Mesodermal cell (in vitro differentiated cells): ENCODE data around the gene NTRK1.

Experiments
- H3K27ac ChIP-seq: 2 replicates; pipeline ENCODE4 v1.7.0; 2013; ENCODE audit warnings: mild to moderate bottlenecking, low read depth, low read length, moderate library complexity; ENCODE audit not compliant: severe bottlenecking
- H3K36me3 ChIP-seq: 2 replicates; pipeline ENCODE4 v1.7.1; 2013; ENCODE audit warnings: mild to moderate bottlenecking, low read length, moderate library complexity; ENCODE audit not compliant: control insufficient read depth, insufficient read depth
- H3K4me1 ChIP-seq: one replicate; pipeline ENCODE4 v1.7.1; 2013; ENCODE audit warnings: mild to moderate bottlenecking, low read length; ENCODE audit not compliant: insufficient read depth, control insufficient read depth, poor library complexity, severe bottlenecking
- H3K4me3 ChIP-seq: 2 replicates; pipeline ENCODE4 v1.7.0; 2013; ENCODE audit warnings: low read length, control low read depth, mild to moderate bottlenecking; ENCODE audit not compliant: insufficient read depth, poor library complexity, severe bottlenecking; ENCODE audit errors: extremely low read depth
- H3K9me3 ChIP-seq: 2 replicates; pipeline ENCODE4 v1.7.1; 2013; ENCODE audit warnings: mild to moderate bottlenecking, low read length, moderate library complexity; ENCODE audit not compliant: control insufficient read depth
- WGBS, 2 experiments: methylation state at CpG; one replicate each; pipeline ENCODE4 v1.1.5; 2013; ENCODE audit warnings: missing lambda C conversion rate in 2 of 2; ENCODE audit not compliant: insufficient coverage in 2 of 2; 5-methylcytosine and 5-hydroxymethylcytosine counted together

The NTRK1 gene

GRCh38 chr1:156847591-156848460 lies 12.8 kb upstream of the NTRK1 start:
- WGBS, 2 experiments, result 71 to 89% methylated on average over 5 of the region's 7 CpGs

GRCh38 chr1:156848461-156849150 lies 12.1 kb upstream of the NTRK1 start:
- no peaks in the 10 kb centered on the region for H3K9me3 ChIP-seq
- no peaks in the 10 kb centered on the region for H3K4me1 ChIP-seq
- no peak overlapping the region for H3K4me3 ChIP-seq
- 17 to 18% methylated on average over 31 to 32 of the region's 36 CpGs for WGBS, 2 experiments
- H3K27ac ChIP-seq, result no peak overlapping the region
- H3K36me3 ChIP-seq, result no peaks in the 10 kb centered on the region

More at GRCh38 chr1:156847591-156848460, 12.8 kb upstream of the NTRK1 start:
- Histone ChIP-seq H3K4me1 (no peaks in the 10 kb centered on the region), H3K36me3 (no peaks in the 10 kb centered on the region), H3K27ac (no peak overlapping the region), H3K4me3 (no peak overlapping the region), H3K9me3 (no peaks in the 10 kb centered on the region)

- H3K4me3 ChIP-seq, result no peak overlapping the region
- no peaks in the 10 kb centered on the region for H3K36me3 ChIP-seq
- no peak overlapping the region for H3K27ac ChIP-seq
- H3K9me3 ChIP-seq, result no peaks in the 10 kb centered on the region
- no peaks in the 10 kb centered on the region for H3K4me1 ChIP-seq
- 50 to 55% methylated on average over 22 to 23 of the region's 23 CpGs for WGBS, 2 experiments
These were observed 11.5 kb upstream of the NTRK1 start for GRCh38 chr1:156849151-156849496.

GRCh38 chr1:156851779-156852417 lies 8.8 kb upstream of the NTRK1 start:
- H3K27ac ChIP-seq, result no peak overlapping the region
- no peaks in the 10 kb centered on the region for H3K9me3 ChIP-seq
- no peak overlapping the region for H3K4me3 ChIP-seq
- 89% methylated on average over 11 to 16 of the region's 17 CpGs for WGBS, 2 experiments
- H3K4me1 ChIP-seq, result no peaks in the 10 kb centered on the region
- H3K36me3 ChIP-seq, result no peaks in the 10 kb centered on the region

GRCh38 chr1:156852418-156852874 lies 8.2 kb upstream of the NTRK1 start:
- WGBS, 2 experiments, result 69 to 79% methylated on average over 6 to 8 of the region's 9 CpGs
- Histone ChIP-seq H3K36me3 (no peaks in the 10 kb centered on the region), H3K4me1 (no peaks in the 10 kb centered on the region), H3K27ac (no peak overlapping the region), H3K9me3 (no peaks in the 10 kb centered on the region), H3K4me3 (no peak overlapping the region)

DNA sequence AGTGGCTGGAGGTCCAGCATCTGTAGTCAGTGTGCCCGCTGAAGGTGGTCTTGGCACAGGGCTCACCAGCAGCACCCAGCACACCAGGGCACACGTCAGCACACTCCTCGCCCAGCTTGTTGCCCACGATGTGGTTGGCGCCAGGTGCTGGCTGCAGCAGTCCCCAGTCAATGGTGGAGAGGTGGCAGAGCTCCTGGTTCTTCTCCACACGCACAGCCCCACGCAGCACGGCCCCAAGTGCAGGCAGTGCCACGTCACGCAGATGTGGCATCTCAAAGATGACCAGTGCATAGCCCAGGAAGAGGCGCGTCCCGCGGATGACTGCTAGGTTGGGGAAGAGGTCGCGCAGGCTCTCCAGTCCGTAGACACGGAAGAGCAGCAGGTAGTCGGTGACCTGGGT lies 6.9 kb upstream of the NTRK1 start:
- WGBS, 2 experiments, result 93% methylated on average over 16 to 19 of the region's 19 CpGs
- no peaks in the 10 kb centered on the region for H3K36me3 ChIP-seq
- no peaks in the 10 kb centered on the region for H3K4me1 ChIP-seq
- H3K4me3 ChIP-seq, result no peak overlapping the region
- no peak overlapping the region for H3K27ac ChIP-seq
- no peaks in the 10 kb centered on the region for H3K9me3 ChIP-seq

DNA sequence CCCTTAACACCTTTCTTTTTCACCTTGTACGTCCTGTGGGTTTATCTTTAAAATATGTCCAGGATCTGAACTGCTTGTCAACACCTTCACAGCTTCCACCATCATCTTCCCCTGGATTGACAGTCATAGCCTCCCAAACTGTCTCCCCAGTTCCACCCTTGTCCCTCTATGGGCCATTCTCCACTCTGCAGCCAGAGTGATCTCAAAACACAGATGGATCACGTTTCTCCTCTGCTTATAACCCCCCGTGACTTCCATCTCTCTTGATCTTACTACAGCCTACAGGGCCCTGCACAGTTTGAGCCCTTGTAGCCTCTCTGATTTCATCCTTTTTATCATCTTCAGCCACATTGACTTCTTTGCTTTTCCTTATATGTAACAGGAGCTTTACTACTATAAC lies 6.0 kb upstream of the NTRK1 start:
- Histone ChIP-seq H3K36me3 (no peaks in the 10 kb centered on the region), H3K27ac (no peak overlapping the region), H3K4me1 (no peaks in the 10 kb centered on the region), H3K9me3 (no peaks in the 10 kb centered on the region), H3K4me3 (no peak overlapping the region)
- 63 to 70% methylated on average over 3 of the region's 3 CpGs for WGBS, 2 experiments

DNA sequence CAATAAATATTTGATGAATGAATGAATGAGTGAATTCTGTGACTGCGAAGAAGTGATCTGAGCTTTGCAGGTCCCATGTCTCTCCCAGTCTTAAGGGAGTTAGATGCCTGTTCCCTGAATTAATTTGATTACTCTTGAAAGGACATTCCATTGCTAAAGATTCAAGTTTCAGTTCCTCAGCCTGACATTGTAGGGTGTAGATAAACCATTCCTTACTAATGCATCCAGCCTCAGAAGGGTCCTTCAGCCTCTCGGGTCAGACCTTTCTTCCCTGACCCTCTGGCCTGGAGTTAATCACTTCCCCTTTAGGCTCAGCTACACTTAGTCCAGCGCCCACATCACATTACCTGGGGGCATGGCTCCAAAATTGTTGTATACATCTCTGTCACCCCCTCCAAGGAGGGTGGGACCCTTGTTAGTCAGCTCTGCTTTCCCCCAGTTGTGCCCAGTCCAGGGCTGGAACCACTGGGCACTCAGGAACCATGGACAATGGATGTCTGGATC lies 4.3 kb upstream of the NTRK1 start:
- Histone ChIP-seq H3K4me1 (peaks cover 5% of the 10 kb centered on the region), H3K4me3 (no peak overlapping the region)

GRCh38 chr1:156857532-156857931 lies 3.1 kb upstream of the NTRK1 start:
- no peak overlapping the region for H3K4me3 ChIP-seq
- no peaks in the 10 kb centered on the region for H3K9me3 ChIP-seq
- H3K4me1 ChIP-seq, result peaks cover 11% of the 10 kb centered on the region
- no peaks in the 10 kb centered on the region for H3K36me3 ChIP-seq
- no peak overlapping the region for H3K27ac ChIP-seq
- WGBS, 2 experiments, result no CpG with 5 or more reads among the region's 3 CpGs

More for the DNA sequence above, 4.3 kb upstream of the NTRK1 start:
- Histone ChIP-seq H3K36me3 (no peaks in the 10 kb centered on the region), H3K9me3 (no peaks in the 10 kb centered on the region), H3K27ac (no peak overlapping the region)
- WGBS, 2 experiments, result 86% methylated on average over 3 of the region's 3 CpGs

DNA sequence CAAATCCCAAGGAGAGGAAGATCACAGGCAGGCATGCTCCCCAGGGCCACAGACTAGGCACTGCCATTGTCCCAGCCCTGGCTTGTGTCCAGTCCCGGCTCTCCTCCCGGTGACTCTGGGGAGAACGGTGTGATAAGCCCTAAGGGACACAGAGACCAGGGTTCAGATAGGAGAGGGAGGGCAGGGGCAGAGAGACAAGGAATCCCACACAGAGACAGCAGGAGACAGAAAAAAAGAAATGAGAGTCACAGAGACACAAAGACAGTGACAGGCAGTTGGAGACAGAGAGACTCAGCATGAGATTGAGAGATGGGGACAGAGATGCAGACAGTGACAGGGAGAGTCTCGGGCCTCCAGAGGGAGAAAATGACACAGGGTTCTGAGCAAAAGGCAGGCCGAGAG lies 2.1 kb upstream of the NTRK1 start:
- no peaks in the 10 kb centered on the region for H3K9me3 ChIP-seq
- no peaks in the 10 kb centered on the region for H3K36me3 ChIP-seq
- peaks cover 20% of the 10 kb centered on the region for H3K4me1 ChIP-seq
- H3K4me3 ChIP-seq, result peak overlapping the region; percentile 41
- 10 to 18% methylated on average over 5 of the region's 5 CpGs for WGBS, 2 experiments
- no peak overlapping the region for H3K27ac ChIP-seq
